CD4-positive, alpha-beta T cell (primary cell): Measurements from ENCODE around the gene GIMAP5. TPM values are rescaled to one million over a fixed set of nuclear protein-coding genes. Genes with fewer than 3 reads are reported as not detected.
"Not testable (repeated sequence)": the region's sequence is repeated elsewhere in the genome, so short reads cannot be mapped to it uniquely, and the experiment has no call there.

Experiments
- ATAC-seq: fragments of 200-7000 bp; cut with Tn5 transposase; one replicate; pipeline ENCODE4 v1.10.0; 2022; ENCODE audit warnings: mild to moderate bottlenecking; ENCODE audit not compliant: poor library complexity
- CTCF ChIA-PET: fragments of 350-600 bp; sonication (Branson Sonifier 250); formaldehyde crosslinking; loops from one replicate; lab custom pipeline; 2021; ENCODE audit warnings: antibody characterized with exemption, inconsistent platforms; lab: Charles Lee
- POLR2A ChIA-PET: fragments of 350-600 bp; sonication (Branson Sonifier 250); formaldehyde crosslinking; loops from one replicate; lab custom pipeline; 2021; ENCODE audit warnings: antibody characterized with exemption, inconsistent platforms; lab: Charles Lee
- DNase-seq, 14 experiments: peaks; one replicate each; pipeline ENCODE4 v3.0.0-alpha.2; 2013 to 2020; ENCODE audit warnings: mixed read lengths in 2 of 14
- H3K27ac ChIP-seq, 2 donors: one replicate each; pipeline versions ENCODE4 v1.5.1 to v1.7.0; 2013; ENCODE audit warnings: low read length in 2 of 2, low read depth in 1 of 2, mild to moderate bottlenecking in 1 of 2
- H3K27me3 ChIP-seq, 2 experiments: 1 replicate in 1 of 2; 2 replicates in 1 of 2; pipeline versions ENCODE4 v1.6.1 to v1.7.0; 2013; ENCODE audit warnings: low read length in 2 of 2, control low read depth in 1 of 2, mild to moderate bottlenecking in 1 of 2, moderate library complexity in 1 of 2; ENCODE audit not compliant: insufficient read depth in 2 of 2, control insufficient read depth in 1 of 2
- H3K36me3 ChIP-seq: one replicate; pipeline ENCODE4 v1.6.1; 2013; ENCODE audit warnings: low read length, control low read depth; ENCODE audit not compliant: insufficient read depth
- H3K4me1 ChIP-seq: one replicate; pipeline ENCODE4 v1.6.1; 2013; ENCODE audit warnings: low read length, control low read depth; ENCODE audit not compliant: insufficient read depth
- H3K4me3 ChIP-seq: one replicate; pipeline ENCODE4 v1.5.1; 2013; ENCODE audit warnings: mild to moderate bottlenecking, low read length, moderate library complexity
- H3K9me3 ChIP-seq, 2 experiments: 1 replicate in 1 of 2; 2 replicates in 1 of 2; pipeline versions ENCODE4 v1.6.1 to v1.7.0; 2013; ENCODE audit warnings: low read length in 2 of 2, mild to moderate bottlenecking in 2 of 2, control low read depth in 1 of 2, moderate library complexity in 1 of 2; ENCODE audit not compliant: control insufficient read depth in 1 of 2, insufficient read depth in 1 of 2
- H3K27ac Mint-ChIP-seq: one replicate; pipeline ENCODE4 v1.8.0; 2020; ENCODE audit warnings: mixed read lengths
- H3K27me3 Mint-ChIP-seq: one replicate; pipeline ENCODE4 v1.8.0; 2021; ENCODE audit warnings: mixed read lengths
- H3K36me3 Mint-ChIP-seq: one replicate; pipeline ENCODE4 v1.8.0; 2021; ENCODE audit warnings: low read depth, mixed read lengths
- H3K4me1 Mint-ChIP-seq: one replicate; pipeline ENCODE4 v1.8.0; 2021; ENCODE audit warnings: low read depth, mixed read lengths
- H3K4me3 Mint-ChIP-seq: one replicate; pipeline ENCODE4 v1.8.0; 2020; ENCODE audit warnings: mild to moderate bottlenecking, mixed read lengths
- H3K9me3 Mint-ChIP-seq: one replicate; pipeline ENCODE4 v1.8.0; 2020; ENCODE audit warnings: mixed read lengths
- intact Hi-C, 2 experiments: fragments of 100-400 bp; cut with DNase I in 1 of 2; cut with micrococcal nuclease in 1 of 2; formaldehyde crosslinking; loops; one replicate each; pipeline versions ENCODE4 v1.15.1 to v1.9.0; 2023 to 2025; cut with DNase I, micrococcal nuclease
- total RNA-seq, 174 experiments: library from RNA in 2 of 174; stranded (reverse) in 2 of 174; gene quantifications; one replicate each; pipeline ENCODE4 v1.2.3 and lab custom pipeline; 2021 to 2026
- TF ChIP-seq, protein P1 (sequence below): fragments of 200-600 bp; IDR thresholded peaks from one replicate; pipeline ENCODE4 v1.8.0; 2022; ENCODE audit warnings: antibody characterized with exemption, mild to moderate bottlenecking

GIMAP5 gene
- total RNA-seq, 2 experiments from 2014 or later: 31.3 to 35.2 TPM

- Histone ChIP-seq H3K27me3 (no peaks in the 10 kb centered on the region), H3K36me3 (no peaks in the 10 kb centered on the region), H3K4me1 (no peaks in the 10 kb centered on the region), H3K4me3 (no peak overlapping the region), H3K27ac (no peak overlapping the region), H3K9me3 (peaks cover 0 to 4% of the 10 kb centered on the region in 2 experiments)
- POLR2A ChIA-PET: no interaction called here
- no peaks in the 10 kb centered on the region for H3K27me3 Mint-ChIP-seq
- intact Hi-C loops: loop anchor here in 1 of 2 experiments (10.0 kb wide), 1 partner anchor 485 kb away; no protein-coding TSS in a partner anchor
- CTCF ChIA-PET: interaction anchor here (2.8 kb wide), 1 partner anchor 9 kb away, joined by 11 read pairs; no protein-coding TSS in a partner anchor
- H3K36me3 Mint-ChIP-seq: no peaks in the 10 kb centered on the region
- ATAC-seq (no peak), DNase-seq (no peak)
- no peak overlapping the region for H3K4me3 Mint-ChIP-seq
- no peaks in the 10 kb centered on the region for H3K4me1 Mint-ChIP-seq
- H3K27ac Mint-ChIP-seq: no peak overlapping the region
- TF ChIP-seq, protein P1, sequence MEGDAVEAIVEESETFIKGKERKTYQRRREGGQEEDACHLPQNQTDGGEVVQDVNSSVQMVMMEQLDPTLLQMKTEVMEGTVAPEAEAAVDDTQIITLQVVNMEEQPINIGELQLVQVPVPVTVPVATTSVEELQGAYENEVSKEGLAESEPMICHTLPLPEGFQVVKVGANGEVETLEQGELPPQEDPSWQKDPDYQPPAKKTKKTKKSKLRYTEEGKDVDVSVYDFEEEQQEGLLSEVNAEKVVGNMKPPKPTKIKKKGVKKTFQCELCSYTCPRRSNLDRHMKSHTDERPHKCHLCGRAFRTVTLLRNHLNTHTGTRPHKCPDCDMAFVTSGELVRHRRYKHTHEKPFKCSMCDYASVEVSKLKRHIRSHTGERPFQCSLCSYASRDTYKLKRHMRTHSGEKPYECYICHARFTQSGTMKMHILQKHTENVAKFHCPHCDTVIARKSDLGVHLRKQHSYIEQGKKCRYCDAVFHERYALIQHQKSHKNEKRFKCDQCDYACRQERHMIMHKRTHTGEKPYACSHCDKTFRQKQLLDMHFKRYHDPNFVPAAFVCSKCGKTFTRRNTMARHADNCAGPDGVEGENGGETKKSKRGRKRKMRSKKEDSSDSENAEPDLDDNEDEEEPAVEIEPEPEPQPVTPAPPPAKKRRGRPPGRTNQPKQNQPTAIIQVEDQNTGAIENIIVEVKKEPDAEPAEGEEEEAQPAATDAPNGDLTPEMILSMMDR: no peak
- H3K9me3 Mint-ChIP-seq: peaks cover 2% of the 10 kb centered on the region
These were observed 32.5 kb downstream of the GIMAP5 start for GRCh38 chr7:150769768-150770167.

DNA sequence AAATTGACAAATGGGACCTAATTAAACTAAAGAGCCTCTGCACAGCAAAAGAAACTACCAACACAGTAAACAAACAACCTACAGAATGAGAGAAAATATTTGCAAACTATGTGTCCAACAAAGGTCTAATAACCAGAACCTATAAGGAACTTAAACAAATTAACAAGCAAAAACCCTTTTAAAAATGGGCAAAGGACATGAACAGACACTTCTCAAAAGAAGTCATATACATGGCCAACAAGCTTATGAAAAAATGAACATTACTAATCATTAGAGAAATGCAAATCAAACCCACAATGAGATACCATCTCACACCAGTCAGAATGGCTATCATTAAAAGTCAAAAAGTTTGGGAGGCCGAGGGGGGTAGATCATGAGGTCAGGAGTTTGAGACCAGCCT is 36.9 kb downstream of the GIMAP5 start:
- H3K4me3 ChIP-seq, DNase-seq, H3K36me3 Mint-ChIP-seq, H3K36me3 ChIP-seq, POLR2A ChIA-PET, H3K27ac Mint-ChIP-seq, H3K4me1 ChIP-seq, H3K4me3 Mint-ChIP-seq, ATAC-seq, H3K9me3 ChIP-seq, H3K4me1 Mint-ChIP-seq, CTCF ChIA-PET, H3K27me3 Mint-ChIP-seq, H3K9me3 Mint-ChIP-seq, H3K27ac ChIP-seq, H3K27me3 ChIP-seq: not testable (repeated sequence)
- intact Hi-C loops: loop anchor here in 1 of 2 experiments (10.0 kb wide), 1 partner anchor 489 kb away; no protein-coding TSS in a partner anchor

DNA sequence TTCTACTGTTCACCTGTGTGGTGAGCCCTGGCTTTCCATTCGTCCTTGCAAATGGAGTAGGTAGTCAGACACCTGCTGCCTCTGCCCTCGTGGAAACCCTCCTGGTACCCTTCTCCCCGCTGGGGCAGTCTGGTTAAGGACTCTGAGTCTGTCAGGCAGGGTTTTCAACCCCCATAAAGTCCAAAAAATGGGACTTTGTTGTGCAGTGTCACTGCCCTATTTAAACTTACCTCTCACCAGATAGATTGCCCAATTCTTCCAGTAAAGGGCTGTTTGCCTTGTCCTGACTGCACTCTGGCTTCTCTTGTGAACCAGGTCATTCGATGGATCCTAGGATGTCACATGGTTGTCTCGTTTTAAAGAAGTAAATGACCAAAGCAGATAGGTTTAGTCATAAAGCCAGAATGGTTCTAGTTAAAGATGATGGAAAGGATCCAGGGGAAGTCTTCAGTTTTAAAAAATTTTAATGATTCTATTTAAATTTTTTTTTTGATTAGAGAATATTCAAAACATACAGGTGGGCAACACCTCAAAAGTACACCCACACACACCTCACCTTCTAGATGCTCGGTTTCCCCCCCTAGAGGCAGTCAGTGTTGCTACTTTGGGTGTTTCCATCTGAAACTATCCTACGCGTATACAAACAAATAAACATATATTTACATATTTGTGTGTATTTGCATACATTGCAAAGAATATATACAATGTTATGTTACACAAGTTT is 41.0 kb downstream of the GIMAP5 start:
- Mint-ChIP-seq H3K27me3 (peaks cover 4% of the 10 kb centered on the region), H3K27ac (no peak overlapping the region), H3K4me1 (peaks cover 5% of the 10 kb centered on the region), H3K9me3 (peaks cover 2% of the 10 kb centered on the region), H3K36me3 (no peaks in the 10 kb centered on the region), H3K4me3 (no peak overlapping the region)
- no peaks in the 10 kb centered on the region for H3K36me3 ChIP-seq
- ChIA-PET POLR2A (no interaction called here), CTCF (interaction anchor here (0.5 to 1.6 kb wide), 21 partner anchors 8 to 469 kb away, joined by 3 to 11 read pairs (median 3); a partner anchor contains a TSS)
- H3K4me3 ChIP-seq: no peak overlapping the region
- DNase-seq: peak in 1 of 14 experiments; percentile 28
- H3K27me3 ChIP-seq: peaks cover 0 to 3% of the 10 kb centered on the region in 2 experiments
- no peak for ATAC-seq
- H3K9me3 ChIP-seq: peaks cover 0 to 4% of the 10 kb centered on the region in 2 experiments
- TF ChIP-seq, protein P1: no peak
- intact Hi-C loops: loop anchor here in 1 of 2 experiments (2.0 to 10.0 kb wide), 4 partner anchors 99 to 493 kb away; no protein-coding TSS in a partner anchor
- peaks cover 6% of the 10 kb centered on the region for H3K4me1 ChIP-seq
- H3K27ac ChIP-seq: no peak overlapping the region
